NCI-H2227 (cell line): Measurements from ENCODE around the gene DECR2.

ENCODE experiments used
- DNase-seq: peaks from one replicate; lab custom pipeline; 2025; ENCODE audit not compliant: unreplicated experiment; lab: John Stamatoyannopoulos, UW

The DECR2 gene

DNA sequence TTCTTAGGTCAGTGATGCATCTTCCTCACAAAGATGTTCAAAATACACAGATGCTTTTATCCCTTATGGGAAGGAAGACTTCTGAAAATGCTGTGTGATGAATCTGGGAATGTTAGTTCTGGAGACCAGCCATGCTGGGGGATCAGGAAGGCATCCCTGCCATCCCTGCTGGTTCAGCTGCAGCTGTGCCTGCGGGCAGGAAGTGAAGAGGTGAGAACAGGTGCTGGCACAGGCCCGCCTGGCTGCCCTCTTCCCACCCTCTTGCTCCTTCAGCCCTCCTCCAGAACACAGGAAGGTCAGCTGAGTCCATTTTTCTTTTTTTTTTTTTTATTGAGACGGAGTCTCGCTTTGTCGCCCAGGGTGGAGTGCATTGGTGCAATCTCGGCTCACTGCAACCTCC lies 38.9 kb downstream of the DECR2 start:
- DNase-seq: no peak

DNA sequence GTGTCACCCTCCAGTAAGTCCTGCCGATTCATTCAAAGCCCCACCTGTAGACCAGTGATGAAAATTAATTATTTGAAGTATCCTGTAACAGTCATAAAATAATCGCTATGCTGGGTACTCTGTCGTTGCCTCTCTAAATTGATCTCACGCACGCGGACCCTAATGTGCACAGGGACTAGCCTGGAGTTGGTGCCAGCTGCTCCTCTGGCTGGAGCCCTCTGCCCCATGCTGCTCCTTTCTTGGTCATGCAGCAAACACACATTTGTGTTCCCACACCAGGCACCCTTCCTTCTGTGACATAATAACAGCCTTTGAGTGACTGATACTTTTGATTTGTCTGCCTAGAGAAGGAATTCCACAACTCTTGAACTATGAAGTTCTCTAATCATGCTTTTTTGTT lies 39.8 kb downstream of the DECR2 start:
- DNase-seq: no peak

DNA sequence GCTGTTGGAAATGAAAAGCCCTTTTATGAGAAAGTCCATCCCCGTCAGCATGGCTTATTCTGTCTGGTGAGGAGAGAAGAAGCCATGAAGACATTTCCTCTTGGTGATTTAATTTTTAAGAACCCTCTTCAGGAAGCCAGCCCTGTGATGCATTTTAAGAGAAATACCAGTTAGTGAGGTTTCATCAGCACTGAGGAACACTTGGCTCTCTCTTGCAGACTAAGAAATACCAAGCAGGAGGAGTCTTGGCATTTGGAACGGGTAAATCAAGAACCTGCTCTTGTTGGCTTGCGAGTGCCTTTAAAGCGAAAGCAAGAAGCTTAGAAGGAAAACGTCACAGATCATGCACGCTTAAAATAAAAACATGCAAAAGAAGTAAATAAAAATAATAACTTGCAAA lies 41.3 kb downstream of the DECR2 start:
- no peak for DNase-seq

DNA sequence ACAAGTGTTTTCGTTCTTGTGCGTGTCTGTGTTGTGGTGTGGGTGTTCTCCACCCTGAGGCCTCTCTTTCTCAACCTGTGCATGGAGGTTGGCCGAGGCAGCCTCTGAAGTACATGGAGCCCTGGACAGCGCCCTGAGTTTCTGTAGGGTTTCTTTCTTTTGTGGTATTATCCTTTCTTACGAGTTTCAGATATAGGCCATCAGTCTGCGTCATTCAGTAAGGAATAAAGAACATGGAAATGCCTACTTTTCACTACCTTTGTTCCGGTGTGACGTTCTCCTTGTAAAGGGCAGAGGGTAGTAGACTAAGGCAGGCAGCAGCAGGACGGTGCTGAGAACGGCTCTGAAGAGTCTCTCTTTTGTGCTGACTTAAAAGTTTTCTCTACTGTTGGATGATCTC lies 42.3 kb downstream of the DECR2 start:
- no peak for DNase-seq

DNA sequence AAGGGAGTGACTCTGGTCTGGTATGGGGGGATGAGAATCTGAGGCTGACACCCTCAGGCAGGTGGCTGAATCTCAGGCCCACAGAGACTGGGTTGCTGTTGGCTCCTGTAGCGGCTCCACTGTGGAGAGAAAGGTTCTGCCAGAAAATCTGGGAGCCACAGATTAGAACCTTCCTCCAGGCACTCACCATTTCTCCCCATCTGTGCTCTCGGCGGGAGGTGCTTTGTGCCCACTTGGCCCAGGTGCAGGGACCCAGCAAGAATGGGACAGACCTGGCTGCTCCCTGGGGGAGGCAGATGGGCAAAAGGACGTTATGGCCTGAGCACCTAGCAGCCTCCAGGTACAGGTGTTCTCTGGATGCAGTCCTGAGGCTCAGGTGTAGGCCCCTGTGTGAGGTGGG lies 43.9 kb downstream of the DECR2 start:
- no peak for DNase-seq

DNA sequence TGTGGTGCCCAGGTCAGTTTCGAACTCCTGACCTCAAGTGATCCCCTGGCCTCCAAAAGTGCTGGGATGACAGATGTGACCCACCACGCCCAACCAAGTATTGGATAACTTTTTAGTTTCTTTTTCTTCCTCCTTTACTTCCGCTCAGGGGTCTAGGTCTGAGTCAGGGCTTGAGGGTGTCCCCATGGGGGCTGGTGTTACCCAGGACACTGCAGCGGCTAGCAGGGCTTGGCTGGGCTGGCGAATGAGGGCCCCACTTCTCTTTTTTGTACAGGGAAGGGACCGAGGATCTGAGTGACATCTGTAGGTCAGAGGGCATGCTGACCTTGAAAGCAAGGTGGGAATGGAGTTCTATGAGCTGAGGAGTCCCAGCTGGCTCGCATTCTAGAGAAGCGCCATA lies 48.7 kb downstream of the DECR2 start:
- DNase-seq: no peak

DNA sequence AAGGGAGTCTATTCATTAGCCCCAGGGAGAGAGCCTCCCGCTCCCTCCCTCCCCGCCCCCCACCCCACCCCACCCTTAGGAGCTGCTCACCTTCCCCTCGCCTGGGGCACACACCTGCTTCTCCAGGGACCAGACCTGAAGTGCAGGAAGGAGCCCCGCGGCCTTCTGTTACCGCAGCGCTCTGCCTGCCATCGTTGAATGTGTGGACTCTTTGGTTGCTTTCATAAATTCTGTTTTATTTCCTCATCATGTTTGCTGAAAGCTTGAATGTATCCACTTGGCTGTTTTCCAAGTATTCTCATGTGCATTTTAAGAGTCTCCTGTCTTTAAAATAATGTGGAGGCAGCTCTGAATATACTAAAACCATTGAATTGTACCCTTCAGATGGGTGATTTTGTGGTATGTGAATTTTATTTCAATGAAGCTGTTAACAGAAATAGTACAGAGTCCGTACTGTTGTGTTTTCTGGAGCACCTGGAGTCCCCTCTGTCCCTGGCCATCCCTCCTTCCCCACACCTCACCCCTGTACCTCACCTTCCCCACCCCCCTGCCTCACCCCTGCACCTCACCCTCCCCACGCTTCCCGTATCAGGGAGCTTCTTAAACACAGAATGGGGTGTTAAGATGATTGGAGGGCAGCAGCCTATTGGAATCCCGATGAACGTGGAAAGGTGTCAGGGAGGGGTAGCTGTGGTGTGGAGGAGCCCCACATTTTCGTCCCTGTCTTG lies 49.3 kb downstream of the DECR2 start:
- no peak for DNase-seq

DNA sequence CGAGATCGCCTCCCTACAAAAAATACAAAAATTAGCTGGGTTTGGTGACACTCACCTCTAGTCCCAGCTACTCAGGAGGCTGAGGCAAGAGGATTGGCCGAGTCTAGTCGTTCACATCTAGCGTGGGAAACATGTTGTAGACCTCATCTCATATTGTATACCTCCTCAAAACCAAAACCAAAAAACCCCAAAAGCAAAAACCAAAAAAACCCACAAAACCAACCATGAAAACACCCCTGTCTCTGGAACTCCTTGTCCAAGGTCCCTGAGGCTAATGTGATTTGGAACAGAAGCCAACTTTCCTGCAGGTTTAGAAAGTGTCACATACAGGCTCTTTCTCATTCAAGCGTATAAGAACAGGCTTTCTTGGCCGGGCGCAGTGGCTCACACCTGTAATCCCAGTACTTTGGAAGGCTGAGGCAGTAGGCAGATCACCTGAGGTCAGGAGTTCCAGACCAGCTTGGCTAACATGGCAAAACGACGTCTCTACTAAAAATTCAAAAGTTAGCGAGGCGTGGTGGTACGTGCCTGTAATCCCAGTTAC lies 52.8 kb downstream of the DECR2 start:
- no peak for DNase-seq

DNA sequence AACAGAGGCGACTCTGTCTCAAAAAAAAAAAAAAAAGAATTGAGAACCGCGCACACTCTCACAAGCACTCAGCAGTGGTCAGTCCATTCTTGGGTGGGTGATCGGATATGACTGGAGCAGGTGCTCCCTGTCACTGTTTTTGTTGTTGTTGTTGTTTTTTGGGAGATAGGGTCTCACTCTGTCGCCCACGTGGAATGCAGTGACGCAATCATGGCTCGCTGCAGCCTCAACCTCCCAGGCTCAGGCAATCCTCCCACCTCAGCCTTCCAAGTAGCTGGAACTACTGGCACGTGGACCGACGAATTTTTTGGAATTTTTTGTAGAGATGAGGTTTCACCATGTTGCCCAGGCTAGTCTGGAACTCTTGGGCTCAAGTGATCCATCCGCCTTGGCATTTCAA lies 53.8 kb downstream of the DECR2 start:
- no peak for DNase-seq

DNA sequence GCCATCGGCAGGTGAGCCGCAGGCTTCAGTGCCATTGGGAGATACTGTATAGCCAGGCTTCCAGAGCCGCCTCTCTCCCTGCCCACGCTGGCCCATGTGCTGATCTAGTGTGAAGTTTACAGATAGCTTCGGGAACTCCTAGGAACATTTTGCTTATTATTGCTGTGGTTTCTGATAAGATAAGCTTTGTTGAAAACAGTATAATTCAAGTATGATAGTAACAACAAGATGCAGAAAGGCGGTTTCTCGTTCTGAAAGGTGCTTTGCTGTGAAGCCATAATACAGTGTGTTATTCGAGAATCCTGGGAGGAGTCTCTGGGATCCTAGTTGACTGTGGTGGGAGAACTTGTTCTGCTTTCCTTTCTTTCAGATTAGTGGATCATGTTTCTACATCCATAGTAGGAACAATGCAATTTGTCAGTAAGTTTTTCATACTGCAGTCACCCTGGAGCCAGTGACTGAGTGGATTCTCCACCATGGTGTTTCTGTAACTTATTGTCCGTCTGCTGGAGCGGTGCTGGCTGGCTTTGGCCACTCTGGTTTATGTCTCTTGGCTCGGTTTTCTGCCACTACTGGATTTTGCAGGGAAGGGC lies 55.3 kb downstream of the DECR2 start:
- no peak for DNase-seq

DNA sequence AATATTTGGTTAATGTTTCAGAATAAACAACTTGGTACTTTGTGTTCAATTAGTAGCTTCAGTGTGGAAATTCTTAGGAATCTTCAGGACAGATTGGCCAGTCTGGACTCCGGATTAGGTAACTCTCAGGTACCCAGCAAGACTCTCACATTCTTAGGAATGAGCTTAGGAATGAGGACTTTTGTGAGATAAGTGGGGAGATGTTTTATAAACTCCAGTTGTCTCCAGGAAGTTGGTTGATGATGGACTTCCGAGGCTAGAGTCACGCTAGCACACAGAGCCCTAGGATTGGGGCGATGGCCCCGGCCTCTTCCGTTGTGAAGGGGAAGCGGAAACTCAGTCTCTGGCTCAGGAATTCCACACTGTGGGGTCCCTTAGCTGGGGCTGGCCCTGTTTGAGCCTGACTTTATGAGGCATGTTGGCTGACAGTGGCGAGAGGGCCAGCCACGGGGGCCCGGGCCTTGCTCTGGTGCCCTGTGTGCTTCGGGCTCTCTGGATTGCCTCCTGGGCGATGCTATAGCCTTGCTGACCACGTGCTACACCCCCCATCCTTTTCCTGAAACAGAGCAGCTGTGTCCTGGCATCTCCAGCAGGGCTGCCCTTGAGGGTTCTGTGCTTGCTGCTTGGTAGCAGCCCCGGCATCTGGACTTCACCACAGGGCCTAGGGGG lies 56.2 kb downstream of the DECR2 start:
- DNase-seq: no peak

DNA sequence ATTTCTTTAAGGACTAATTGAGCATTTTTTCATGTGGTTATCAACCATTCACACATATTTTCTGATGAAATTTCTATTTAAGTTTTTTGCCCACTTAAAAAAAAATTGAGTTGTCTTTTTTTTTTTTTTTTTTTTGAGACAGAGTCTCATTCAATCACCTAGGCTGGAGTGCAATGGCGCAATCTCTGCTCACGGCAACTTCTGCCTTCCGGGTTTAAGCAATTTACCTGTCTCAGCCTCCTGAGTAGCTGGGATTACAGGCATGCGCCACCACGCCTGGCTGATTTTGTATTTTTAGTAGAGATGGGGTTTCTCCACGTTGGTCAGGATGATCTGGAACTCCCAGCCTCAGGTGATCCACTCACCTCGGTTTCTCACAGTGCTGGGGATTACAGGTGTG lies 58.1 kb downstream of the DECR2 start:
- DNase-seq: no peak

DNA sequence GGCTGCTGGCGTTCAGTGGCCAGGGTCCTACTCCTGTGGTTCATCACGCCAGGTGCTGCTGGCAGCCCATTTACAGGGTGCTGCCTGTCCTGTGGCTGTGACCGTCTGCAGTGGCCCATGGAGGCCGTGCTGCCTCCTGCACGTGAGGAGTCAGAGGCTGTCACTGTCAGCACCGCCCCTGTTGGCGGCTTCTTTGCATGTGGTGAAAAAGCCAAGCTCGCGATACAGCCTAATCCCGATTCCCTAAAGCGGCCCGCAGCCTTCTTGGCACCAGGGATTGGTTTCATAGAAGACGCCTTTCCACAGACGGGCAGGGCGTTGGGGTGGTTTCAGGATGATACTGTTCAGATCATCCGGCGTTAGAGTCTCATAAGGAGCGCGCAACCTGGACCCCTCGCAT lies 59.1 kb downstream of the DECR2 start:
- DNase-seq: no peak
